NCI-H446 treated with DMSO at 0.1 percent for 48 hours (cell line): ENCODE data around the gene ACTL7A.
"Not testable (repeated sequence)": the region's sequence is repeated elsewhere in the genome, so short reads cannot be mapped to it uniquely, and the experiment has no call there.

Experiments
- DNase-seq: peaks from one replicate; lab custom pipeline; 2025; lab: John Stamatoyannopoulos, UW

The ACTL7A gene, protein sequence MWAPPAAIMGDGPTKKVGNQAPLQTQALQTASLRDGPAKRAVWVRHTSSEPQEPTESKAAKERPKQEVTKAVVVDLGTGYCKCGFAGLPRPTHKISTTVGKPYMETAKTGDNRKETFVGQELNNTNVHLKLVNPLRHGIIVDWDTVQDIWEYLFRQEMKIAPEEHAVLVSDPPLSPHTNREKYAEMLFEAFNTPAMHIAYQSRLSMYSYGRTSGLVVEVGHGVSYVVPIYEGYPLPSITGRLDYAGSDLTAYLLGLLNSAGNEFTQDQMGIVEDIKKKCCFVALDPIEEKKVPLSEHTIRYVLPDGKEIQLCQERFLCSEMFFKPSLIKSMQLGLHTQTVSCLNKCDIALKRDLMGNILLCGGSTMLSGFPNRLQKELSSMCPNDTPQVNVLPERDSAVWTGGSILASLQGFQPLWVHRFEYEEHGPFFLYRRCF

DNA sequence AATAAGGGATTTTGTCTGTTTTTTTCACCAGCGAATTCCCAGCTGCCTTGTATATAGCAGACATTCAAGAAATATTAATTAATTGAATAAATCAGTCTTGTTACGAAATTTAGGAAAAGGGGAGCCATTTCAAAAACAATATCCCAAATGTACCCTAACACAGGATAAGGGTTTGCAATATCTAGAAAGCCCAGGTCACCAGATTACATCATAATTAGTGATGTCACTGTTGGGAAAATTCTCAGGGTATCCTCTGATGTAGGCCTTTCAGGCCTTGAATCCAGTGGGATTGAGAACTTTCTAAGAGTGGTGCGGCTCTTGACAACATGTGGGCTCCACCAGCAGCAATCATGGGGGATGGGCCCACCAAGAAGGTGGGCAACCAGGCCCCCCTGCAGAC lies at the start of gene ACTL7A:
Gene ACTL7A, plus strand, starts transcription at position 270 of the 400 bp plus-strand sequence. Its CDS starts 57 bp downstream, at position 327.
- DNase-seq: no peak

DNA sequence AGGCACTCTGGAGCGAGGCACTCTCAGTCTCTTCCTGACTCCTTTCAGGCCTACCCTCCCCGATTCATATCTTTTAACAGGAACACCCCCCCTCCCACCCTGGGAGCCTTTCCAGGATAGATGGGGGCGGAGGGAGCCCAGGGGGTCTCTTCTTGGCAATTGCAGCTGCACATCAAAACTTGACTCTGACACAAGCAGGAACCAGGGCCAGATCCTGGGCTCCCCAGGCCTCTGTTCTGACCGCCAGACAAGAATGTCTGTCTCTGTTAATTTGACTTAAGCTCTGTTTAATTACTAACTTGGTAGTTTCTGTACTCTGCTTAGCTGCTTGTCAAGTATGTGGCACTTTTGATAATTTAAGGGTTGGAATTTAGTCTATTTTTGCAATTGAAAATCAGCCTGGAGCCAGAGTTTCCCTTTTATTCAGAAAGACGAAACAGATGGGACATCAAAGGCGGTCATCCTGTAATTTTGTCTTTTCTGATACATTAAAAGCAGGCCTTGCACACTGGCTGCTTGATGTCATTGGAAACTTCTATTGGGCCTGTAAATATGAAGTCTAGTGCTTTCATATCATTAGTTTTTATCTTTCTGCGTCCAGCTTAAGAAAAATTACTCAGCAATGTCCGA lies 49.6 kb upstream of the ACTL7A start:
- DNase-seq: peak; percentile 53

- DNase-seq: no peak
Measured at GRCh38 chr9:108813951-108814601, 48.0 kb upstream of the ACTL7A start.

DNA sequence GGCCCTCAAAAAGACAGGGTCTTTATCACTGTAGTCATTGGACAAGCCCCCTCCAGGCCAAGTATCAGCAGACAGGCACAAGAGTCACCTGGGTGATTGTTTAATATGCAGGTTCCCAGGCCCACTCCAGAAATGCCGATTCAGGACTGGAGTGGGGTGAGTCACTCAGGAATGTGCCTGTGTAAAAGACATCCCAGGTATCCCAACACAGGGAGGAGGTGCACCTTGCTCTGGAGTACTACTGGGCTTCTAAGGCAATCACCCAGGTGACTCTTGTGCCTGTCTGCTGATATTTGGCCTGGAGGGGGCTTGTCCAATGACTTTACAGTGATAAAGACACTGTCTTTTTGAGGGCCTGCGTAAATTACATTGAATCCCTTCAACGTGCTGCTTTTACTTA lies 46.9 kb upstream of the ACTL7A start:
- no peak for DNase-seq

DNA sequence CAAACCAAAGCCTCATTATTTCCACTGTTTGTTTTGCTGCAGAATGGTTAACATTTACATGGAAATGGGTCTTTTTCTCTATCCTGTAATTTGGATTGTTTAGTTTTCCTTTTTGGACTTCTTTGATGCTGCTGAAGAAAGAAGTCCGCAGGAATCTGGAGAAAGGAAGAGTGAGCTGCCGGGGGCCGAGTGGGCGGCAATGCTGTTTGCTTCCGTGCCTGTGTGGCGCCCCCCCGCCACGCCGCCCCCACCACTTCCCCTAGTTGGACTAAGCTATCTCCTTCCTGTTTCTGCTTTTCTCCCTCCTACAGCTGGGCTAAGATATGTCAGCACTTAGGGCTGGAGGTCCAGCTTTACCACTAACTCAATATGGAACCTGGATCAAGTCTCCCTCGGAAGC lies 46.0 kb upstream of the ACTL7A start:
- DNase-seq: no peak

DNA sequence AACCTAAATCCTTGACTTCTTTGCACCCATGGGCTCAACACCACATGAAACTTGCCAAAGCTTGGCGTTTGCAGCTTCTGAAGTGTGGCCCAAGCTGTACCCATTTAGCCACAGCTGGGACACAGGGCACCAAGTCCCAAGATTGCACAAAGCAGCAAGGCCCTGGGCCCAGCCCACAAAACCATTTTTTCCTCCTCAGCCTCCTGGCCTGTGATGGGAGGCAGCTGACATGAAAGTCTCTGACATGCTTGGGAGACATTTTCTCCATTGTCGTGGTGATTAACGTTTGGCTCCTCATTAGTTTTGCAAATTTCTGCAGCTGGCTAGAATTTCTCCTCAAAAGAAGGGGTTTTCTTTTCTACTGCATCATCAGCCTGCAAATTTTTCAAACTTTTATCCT lies 38.2 kb upstream of the ACTL7A start:
- DNase-seq: no peak

- DNase-seq: no peak
Measured at GRCh38 chr9:108830272-108830671, 31.8 kb upstream of the ACTL7A start.

DNA sequence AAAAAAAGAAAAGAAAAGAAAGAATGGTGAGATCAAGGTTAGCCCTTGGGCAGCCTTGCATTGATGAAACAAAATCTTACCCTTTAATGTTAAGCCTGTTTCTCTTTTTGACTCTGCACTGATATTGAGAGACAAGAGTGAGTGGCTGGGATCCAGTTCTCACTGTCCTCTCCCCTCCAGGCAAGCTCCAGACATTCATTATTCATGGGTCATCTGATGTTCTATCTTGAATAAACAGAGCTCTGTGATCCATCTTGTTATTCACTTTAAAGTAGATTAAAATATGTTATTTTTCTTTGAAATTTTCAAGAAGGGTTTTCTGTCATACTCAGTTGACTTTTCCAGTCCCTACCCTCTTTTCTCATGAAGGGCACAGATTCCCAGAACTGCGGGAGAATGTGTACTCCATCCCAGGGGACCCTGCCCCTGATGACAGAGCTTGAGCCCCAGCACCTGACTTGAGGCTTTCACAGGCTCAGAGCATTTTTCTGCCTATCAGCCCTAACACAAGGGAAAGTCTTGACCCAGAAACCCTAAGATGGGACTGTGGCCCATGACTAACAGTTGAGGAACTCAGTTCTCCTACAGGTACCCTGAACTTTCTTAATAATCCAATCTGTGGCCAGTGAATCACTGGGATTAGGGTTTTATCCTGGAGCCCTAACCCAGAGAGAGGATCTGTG lies 30.4 kb upstream of the ACTL7A start:
- no peak for DNase-seq

DNA sequence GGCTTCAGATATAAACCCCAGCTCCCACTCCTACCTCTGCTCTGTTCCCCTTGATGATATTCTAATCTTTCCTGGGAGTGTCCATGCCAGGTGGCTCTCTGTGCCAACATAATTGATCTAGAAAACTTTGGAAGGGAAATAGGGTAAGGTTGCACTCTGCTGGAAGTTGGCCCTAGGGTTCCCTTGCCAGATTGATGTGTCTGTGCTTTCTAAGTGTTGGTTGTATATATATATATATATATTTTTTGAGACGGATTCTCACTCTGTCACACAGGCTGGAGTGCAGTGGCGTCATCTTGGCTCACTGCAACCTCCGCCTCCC lies 29.9 kb upstream of the ACTL7A start:
- no peak for DNase-seq

- DNase-seq: no peak
Measured at GRCh38 chr9:108834959-108835665, 27.0 kb upstream of the ACTL7A start.

DNA sequence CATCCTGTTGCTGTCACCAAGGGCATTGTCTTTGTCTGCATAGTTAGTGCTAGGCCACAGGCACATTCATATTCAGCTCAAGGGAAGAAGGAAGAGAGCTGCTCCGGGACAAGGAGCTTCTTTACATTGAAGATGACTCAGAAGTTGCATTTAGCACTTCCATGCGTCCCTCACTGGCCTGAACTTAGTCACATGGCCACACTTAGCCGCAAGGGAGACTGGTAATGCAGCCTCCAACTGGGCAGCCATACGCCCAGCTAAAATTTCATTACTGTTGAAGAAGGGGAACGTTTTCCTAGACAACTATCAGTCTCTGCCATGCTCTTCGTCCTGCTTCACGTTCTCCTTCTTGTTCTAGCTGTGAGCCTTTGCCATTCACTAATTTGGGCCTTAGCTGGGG lies 26.2 kb upstream of the ACTL7A start:
- DNase-seq: no peak

- no peak for DNase-seq
Measured at GRCh38 chr9:108836319-108836718, 25.7 kb upstream of the ACTL7A start.

DNA sequence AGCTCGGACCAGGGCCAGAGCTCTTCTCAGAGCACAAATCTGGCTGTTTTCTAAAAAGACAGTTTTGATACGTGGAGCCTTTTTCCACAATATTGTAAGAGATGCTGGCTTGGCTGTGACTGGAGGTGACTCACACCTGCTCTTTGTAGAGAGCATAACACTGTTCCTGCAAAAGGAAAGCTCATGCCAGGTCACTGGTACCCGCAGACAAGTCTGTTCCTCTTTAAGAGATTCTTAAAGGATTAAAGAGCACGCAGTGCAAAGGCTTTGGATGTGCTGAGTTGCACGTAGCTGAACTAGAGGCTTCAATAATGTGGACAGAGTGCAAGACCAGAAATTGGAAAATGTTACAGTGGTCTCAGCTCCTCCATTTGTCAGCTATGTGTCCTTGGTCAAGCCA lies 25.3 kb upstream of the ACTL7A start:
- DNase-seq: no peak

GRCh38 chr9:108837530-108837929 lies 24.5 kb upstream of the ACTL7A start:
- DNase-seq: no peak

DNA sequence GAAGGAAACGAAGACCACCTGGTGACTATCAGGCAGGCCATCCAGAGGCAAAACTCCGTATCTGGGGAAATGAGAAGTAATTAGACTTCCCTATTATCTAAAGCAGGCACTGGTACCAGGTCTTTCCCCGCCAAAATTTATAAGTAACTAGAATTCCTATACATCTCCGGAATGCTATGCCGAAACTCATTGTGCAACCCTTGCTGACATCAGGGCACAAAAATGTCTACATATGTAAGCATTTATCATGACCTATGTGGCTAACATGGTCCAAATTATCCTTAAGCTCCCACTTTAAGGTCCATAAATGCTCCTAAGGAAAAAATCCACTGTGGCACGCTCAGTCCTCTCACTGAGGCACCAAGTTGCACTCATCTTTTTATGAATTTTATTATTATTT lies 24.0 kb upstream of the ACTL7A start:
- DNase-seq: no peak

- DNase-seq: not testable (repeated sequence)
Measured at GRCh38 chr9:108839561-108839960, 22.5 kb upstream of the ACTL7A start.

GRCh38 chr9:108842610-108843295 lies 19.3 kb upstream of the ACTL7A start:
- no peak for DNase-seq

DNA sequence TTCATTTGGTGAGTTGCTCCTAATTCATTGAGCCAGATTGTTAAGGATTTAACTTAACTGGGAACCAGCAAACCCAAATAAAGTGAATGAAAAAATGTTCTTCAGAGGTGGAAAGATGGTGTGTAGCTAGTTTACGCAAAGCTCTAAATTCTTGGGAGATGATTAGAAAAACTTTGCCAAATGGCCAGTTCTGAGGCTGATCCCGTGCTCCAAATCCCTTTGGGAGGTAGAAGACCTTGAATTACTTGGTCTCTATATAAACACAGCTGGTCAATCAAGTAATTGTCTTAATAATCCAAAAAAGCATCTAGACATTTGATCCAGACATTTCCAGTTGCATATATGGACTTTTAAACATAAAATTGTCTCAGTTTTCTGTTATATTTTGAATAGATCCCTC lies 17.7 kb upstream of the ACTL7A start:
- no peak for DNase-seq

DNA sequence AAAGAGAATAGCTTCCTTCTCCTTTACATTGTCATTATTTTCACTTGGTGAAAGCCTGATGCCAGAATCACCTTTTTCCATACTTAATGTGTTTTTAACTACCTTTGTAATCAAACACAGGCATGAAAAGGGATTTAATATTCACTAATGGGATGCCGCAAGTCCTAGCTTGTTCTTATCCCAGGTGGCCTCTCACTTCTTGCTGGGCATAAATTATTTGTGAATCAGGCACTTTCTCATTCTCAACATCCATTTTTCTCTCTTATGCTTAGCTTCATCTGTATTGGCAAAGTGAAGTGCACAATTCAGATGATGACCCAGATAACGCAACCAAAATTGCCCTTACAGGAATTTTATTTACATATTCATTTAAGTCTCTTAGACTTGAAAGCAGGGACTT lies 17.2 kb upstream of the ACTL7A start:
- no peak for DNase-seq

DNA sequence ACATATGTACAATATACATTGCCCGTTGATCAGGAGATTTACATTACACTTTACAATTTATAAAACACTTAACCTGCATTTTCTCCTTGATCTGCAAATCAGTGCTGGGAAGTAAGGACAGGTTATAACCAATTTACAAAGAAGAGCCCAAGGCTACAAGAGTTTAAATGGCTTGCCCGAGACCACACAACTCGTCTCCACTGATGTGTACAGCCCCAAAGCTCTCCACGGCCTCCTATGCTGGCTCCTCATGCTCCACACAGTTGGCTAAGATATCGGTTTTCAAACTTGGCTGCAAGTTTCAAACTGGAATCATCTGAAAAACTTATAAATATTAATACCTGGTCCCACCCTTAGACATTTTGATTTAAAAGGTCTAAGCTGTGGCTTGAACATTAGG lies 16.6 kb upstream of the ACTL7A start:
- DNase-seq: no peak

DNA sequence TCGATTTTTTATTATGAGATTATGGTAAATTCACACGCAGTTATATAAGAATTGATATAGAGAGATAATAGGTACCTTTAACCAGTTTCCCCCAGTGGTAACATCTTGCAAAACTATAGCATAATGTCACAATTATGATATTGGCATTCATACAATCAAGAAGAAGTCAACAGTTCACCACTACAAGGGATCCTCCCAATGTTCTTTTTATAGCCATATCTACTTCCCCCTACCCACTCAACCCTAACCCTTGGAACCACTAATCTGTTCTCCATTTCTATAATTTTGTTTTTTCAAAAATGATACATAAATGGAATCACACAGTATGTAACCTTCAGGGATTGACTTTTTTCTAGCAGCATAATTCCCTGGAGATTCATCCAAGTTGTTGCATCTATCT lies 16.1 kb upstream of the ACTL7A start:
- no peak for DNase-seq
